ENCODE data around the gene AGBL4.
"Not testable (repeated sequence)": the region's sequence is repeated elsewhere in the genome, so short reads cannot be mapped to it uniquely, and the experiment has no call there.

The AGBL4 gene

DNA sequence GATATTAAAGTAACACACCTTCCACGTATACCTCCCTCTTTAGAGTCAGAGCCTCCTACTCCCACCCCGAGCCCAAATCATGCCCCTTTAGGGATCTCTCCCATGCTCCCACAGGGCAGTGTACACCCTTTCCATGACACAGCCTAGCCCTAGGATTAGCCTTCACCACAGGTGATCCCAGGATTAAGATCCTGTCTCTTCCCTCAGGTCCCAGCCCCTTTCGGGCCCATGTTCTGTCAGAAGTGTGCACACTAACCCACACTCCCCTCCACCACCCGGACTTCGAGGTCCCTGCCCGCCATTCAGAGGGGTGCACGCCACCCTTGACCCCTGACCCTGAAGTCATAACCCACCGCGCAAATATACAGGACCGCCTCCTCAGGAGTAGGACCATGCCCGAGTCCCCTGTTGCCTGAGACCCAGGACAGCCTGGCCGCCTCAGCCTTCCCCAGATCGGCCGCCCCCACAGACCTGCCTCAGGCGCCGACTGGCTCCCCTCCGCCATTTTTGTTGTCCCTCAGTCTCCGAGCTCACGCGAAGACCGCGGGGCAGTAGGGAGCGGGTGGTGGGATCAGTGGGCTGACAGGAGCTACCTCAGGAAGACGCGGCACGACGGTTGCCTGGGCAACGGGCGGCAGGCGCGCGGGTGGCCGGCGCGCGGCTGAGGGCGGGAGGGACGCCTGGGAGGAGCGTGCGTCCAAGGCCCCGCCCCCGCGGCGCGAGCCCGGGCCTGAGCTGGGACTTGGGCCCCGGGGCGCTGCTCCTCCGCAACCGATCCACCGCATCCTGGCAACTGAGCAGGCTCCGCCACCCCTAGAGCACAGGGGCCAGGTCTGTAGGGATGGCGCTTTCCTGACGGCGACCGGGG lies at the start of gene AGBL4:
Gene AGBL4, minus strand, starts transcription at position 663 of the 868 bp plus-strand sequence.
- DNase-seq (ENCODE audit: low read depth), result no peak

DNA sequence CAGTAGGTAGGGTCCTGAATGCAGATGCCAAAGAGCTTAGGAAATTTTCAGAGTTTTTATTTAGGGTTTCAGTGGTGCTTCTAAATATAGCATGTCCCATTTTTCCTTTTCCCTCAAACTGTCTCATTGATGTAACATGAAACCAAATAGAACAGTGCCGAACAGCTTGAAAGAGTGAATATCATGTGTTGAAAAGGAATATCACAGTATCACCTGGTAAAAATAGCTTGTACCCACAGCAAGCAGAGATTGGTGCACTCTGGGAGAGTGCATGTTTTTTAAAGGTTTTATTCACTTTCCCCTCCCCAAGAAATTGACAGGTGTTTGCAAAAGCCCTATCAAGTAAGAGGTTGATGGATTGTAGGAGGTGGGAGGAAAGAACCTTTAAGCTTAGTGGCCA lies 43.1 kb upstream of the AGBL4 start:
- no peak for DNase-seq (ENCODE audit: low read depth)

DNA sequence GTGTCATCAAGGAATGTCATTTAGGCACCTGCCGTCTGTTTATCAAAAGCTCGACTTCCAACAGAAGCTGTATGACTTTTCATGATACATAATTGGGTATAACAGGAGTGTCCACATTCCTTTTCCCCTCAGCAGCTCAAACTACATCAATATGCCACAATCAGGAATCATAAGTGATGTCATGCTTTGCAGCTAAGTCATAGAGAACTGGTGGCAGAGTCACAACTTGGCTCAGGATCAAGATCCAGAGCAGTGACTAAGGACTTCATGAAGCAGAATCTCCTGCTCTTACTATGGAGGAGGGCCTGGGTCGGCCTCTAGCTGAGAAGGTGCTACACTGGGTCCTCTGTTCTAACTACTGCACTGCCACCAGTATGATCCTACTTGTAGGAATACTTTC lies 36.5 kb upstream of the AGBL4 start:
- no peak for DNase-seq (ENCODE audit: low read depth)

DNA sequence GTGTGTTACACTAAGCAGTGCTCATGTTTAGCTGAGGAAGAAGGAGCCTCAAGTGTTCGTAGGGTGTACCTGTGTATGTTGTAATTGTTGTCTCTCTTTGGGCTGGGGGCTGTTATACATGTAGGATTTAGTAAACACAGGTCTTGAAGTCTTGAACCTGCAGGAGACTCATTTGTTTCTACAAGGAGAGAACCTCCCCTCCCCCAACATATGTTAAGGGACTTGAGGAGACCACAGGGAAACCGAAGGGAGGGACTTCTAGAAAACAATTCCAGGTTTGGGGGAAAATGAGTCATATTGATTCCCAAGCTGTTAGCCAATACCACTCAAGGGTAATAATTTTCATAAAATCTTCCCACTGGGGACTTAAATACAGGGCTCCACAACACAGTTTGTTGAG lies 25.0 kb upstream of the AGBL4 start:
- DNase-seq (ENCODE audit: low read depth), result no peak

DNA sequence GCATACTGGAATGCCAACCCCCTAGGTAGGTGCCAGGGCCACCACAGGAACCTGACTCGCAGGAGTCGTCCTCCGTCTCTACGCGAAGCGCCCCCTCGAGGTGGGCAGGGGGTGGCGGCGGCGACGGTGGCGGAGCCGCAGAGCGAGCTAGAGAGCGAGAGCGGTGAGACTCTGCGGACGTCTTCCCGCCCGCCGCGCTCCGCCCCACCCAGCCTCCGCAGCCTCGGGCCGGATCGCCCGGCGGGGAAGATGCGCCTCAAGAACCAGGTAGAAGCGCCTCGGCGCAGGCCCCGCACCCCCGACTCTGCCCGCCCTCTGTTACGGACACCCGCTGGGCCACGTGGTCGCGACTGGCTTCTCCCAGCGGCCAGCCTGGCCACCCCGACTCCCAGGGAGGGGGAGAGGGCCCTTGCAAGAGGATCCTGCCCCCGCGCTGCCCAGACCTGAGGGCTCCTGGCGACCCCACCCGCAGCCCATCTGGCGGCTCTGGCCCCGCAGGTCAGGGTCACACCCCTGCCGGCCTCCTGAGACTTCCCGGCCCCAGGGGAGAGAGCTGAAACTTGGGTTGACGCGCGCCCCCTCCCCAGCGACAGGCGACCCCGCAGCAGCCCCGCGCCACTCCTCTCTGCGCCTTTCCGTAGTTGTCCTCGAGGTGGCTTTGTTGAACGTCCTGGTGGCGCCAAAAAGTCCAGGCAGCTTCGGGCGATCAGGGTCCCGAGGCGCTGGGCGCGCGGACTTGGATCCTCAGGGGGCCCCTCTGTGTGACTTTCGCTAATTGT lies 24.4 kb upstream of the AGBL4 start:
- no peak for DNase-seq (ENCODE audit: low read depth)

DNA sequence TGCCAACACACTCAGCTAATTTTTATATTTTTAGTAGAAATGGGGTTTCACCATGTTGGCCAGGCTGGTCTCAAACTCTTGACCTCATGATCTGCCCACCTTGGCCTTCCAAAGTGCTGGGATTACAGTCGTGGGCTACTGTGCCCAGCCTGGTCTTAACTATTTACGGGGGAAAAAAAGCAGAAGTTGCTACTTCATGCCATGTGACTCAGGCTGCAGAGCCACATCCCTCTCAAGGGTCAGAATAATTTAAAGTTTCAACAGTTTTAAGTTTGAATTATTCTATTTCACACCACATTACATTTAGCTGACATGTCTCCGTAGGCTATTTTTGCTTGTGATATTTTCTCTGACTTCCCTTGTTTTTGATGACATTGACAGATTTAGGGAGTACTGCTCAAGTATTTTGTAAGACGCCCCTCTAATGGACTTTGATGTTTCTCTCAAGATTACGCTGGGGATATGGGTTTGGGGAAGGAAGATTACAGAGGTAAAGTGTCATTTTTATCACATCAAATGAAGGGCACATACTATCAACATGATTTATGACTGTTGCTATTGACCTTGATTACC lies 14.6 kb upstream of the AGBL4 start:
- DNase-seq (ENCODE audit: low read depth), result no peak

DNA sequence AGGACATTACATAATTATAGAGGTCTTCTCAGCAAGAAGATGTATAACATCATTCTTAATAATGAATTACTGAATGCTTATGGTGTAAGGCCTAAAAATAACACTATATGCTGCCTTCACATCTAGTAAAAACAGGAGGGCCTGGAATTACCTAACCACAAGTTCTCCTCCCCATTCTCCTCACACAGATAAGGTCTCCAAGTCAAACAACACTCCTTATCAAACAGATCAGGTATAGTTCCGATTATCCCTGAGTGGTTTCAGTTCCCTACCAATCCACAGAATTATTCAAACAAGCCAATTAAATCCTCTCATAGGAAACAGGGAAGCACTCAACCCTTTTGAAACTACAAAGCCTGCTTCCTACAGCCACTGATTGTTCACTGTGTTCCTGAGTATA lies 4.0 kb upstream of the AGBL4 start:
- no peak for DNase-seq (ENCODE audit: low read depth)

DNA sequence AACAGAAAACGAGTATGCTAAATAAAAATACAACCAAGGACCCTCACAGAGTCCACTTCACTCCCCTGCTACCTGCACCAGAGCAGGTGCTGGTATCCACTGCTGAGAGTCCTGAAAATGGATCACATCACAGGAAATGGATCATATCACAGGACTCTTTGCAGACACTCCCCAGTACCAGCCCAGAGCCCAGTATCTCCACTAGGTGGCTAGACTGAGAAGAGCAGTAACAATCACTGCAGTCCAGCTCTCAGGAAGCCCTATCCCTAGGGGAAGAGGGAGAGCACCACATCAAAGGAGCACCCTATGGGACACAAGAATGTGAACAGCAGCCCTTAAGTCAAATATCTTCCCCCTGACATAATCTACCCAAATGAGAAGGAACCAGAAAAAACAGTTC lies 28.0 kb downstream of the AGBL4 start:
- no peak for DNase-seq (ENCODE audit: low read depth)

DNA sequence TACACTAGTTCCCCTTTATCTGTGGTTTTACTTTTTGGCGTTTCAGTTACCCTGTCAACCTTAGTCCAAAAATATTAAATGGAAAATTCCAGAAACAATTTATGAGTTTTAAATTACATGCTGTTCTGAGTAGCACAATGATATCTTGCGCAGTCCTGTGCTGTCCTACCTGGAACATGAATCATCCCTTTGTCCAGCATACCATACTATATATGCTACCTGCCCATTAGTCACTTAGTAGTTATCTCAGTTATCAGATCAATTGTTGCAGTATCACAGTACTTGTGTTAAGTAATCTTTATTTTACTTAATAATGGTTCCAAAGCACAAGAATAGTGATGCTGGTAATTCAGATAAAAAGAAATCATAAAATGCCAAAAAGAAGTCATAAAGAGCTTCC lies 52.7 kb downstream of the AGBL4 start:
- no peak for DNase-seq (ENCODE audit: low read depth)

DNA sequence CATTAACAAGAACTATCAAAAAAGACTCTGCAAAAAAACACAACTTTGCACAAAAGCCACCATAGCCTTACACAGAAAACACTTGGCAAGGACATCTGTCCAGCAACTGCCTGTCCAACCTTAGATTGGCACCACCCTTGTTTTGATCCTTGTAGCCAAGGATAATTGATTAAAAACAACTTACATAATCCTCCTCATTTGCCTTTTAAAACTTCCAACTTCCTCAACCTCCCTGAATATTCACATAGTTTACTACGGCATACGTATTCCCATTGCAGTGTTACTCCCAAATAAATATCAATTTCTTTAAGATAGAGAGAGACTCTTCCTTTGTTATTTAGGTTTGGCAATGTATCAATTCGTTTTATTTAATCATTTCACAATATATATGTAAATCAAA lies 72.4 kb downstream of the AGBL4 start:
- no peak for DNase-seq (ENCODE audit: low read depth)

DNA sequence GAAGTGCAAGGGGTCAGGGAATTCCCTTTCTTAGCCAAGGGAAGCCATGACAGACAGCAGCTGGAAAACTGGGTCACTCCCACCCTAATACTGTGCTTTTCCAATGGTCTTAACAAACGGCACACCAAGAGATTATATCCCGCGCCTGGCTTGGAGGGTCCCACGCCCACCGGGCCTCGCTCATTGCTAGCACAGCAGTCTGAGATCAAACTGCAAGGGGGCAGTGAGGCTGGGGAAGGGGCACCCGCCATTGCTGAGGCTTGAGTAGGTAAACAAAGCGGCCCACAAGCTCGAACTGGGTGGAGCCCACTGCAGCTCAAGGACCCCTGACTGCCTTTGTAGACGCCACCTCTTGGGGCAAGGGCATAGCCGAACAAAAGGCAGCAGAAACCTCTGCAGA lies 108.5 kb downstream of the AGBL4 start:
- DNase-seq (ENCODE audit: low read depth), result not testable (repeated sequence)

DNA sequence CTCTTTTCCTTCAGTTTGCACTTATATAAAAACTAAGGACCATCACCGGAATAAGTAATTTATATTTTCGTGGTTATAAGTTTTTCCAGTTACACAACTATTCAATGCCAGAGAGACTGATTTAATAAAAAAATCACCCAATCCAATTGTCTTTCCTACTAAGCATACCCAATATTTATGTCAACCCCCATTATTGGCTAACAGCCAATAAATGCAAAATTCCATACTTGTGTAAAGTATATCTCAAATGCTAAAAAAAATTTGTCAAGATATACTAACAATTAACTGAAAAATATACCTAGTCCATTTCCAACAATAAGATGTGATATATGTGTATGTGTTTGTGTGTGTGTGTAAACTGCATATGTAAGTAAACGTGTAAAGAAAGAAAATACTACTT lies 117.4 kb downstream of the AGBL4 start:
- DNase-seq (ENCODE audit: low read depth), result no peak

DNA sequence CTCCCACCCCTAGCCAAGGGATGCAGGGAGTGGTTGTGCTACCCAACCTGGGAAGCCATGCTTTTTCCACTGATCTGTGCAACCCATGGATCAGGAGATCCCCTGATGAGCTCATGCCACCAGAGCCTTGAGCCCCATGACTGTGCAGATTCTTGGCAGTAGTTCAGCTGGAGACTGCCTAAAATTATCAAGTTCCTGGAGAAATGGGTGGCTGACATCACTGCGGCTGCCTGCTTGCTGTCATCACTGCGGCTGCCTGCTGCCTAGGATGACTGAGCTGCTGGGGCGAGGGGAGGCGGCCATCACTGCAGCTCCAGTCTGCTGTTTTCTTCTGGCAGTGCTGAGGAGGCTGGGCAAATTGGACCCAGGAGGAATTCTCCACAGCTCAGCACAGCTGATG lies 159.2 kb downstream of the AGBL4 start:
- no peak for DNase-seq (ENCODE audit: low read depth)

DNA sequence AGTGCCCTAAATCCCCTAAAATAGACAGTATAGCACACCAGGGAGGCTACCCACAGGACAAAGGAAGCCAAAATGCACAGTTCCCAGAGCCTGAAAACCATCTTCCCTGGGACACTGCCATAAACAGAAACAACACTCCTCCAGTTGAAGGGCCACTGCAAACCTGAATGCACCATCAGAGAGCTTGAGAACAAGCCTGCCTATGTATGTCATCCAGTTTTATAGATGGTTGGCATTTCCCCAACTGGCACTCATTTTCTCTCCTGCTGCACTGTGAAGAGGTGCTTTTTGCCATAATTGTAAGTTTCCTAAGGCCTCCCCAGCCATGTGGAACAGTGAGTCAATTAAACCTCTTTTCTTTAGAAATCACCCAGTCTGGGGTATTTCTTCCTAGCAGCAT lies 169.0 kb downstream of the AGBL4 start:
- DNase-seq (ENCODE audit: low read depth), result no peak

DNA sequence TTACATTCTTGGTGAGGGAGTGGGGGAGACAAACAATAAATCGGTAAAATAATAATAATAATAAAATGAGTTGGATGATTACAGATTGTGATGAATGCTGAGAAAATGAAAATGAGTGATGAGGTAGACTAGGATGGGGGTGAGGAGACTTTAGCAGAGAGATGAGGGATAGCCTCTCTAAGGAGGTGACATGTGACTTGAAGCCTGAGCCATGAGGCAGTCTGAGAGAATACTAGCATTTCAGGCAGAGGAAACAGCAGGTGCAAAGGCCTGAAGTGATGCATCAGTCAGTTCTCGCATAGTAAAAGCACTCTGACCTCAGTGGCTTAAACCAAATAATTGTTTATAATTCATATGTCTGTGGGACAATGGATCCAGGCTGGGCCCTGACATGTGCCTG lies 181.2 kb downstream of the AGBL4 start:
- no peak for DNase-seq (ENCODE audit: low read depth)

DNA sequence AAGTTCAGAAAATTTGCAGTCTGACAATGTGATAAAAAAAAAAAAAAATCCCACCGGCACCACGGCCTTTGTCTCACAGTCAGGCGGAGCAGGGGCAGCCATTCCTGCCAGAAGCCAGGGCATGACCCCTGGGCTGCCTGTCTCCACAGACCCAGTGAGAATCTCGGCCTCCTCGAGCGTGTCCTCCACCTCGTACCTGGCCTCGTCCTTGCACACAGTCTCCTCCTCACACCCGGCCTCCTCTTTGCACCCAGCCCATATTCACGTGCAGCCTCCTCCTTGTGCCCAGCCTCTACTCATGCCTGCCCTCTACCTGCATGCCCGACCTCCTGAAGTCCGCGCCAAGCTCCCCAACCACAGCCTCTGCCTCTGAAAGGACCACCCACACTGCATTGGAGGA lies 182.0 kb downstream of the AGBL4 start:
- no peak for DNase-seq (ENCODE audit: low read depth)

DNA sequence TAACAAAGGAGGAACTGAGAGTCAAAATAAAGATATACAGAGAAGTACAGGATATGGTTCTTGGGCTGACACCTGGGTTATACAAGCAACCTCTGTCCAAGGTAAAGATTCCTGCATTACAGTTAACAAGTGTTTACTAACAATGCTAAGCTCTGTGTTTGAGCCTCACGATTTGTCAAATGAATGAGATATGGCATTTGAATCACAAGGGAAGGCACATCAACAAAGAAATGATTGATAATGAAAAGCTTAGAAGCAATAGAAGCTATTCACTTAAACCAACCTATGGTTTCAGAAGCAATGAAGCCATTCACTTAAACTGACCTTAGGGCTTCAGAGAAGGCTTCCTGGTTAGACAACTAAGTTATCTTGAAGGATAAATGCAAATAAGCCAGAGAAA lies 199.5 kb downstream of the AGBL4 start:
- no peak for DNase-seq (ENCODE audit: low read depth)

DNA sequence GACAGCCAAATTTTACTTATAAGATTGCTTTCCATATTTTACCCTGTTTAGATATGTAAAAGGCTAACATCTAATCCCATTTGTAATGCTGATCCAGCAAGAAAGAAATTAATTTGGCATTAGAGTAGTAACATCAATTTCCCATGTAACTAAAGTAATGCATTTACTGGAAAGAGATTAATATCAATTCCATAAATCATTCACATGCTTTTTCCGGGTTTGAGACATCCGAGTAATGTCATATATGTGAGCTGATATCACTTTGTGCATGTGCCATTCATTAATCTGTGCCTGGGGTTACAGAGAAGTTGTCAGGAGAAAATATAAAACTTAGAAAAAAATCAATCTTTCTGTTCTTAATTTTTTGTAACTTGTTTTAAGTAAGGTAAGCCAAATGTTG lies 206.1 kb downstream of the AGBL4 start:
- no peak for DNase-seq (ENCODE audit: low read depth)

DNA sequence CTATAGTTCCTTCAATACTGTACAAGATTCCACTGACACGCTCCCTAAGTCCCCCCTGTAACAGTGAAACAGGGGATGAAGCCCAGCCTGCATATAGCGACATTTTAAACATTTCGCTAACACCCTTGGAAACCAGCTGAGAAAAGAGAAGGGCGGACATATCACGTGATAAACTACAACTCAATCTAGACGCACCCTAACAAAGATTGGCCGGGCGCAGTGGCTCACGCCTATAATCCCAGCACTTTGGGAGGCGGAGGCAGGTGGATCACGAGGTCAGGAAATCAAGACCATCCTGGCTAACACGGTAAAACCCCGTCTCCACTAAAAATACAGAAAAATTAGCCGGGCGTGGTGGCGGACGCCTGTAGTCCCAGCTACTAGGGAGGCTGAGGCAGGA lies 236.7 kb downstream of the AGBL4 start:
- not testable (repeated sequence) for DNase-seq (ENCODE audit: low read depth)

DNA sequence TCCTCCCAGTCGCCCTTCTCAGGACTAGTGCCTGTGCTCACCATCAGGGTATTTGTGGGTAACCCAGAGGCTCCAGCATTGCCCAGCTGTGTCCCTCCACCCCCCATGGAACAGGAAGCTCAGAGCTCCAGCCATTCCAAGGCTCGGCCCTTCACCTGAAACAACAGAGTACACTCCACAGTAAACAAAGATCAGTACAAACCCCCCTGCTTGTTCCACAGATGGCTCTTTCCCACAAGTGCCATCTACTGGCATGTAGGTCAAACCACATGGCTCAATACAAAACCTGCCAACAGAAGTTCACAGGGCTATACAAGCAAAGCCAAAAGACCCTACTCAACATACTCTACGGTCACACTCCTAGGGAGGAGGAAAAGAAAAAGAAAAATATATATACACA lies 258.7 kb downstream of the AGBL4 start:
- no peak for DNase-seq (ENCODE audit: low read depth)

DNA sequence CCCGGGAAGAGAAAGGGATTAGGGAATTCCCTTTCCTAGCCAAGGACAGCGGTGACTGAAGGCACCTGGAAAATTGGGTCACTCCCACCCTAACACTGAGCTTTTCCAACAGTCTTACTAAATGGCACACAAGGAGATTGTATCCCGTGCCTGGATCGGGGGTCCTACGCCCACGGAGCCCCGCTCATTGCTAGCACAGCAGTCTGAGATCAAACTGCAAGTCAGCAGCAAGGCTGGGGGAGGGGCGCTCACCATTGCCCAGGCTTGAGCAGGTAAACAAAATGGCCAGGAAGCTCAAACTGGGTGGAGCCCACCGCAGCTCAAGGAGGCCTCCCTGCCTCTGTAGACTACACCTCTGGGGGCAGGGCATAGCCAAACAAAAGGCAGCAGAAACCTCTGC lies 285.6 kb downstream of the AGBL4 start:
- DNase-seq (ENCODE audit: low read depth), result not testable (repeated sequence)

DNA sequence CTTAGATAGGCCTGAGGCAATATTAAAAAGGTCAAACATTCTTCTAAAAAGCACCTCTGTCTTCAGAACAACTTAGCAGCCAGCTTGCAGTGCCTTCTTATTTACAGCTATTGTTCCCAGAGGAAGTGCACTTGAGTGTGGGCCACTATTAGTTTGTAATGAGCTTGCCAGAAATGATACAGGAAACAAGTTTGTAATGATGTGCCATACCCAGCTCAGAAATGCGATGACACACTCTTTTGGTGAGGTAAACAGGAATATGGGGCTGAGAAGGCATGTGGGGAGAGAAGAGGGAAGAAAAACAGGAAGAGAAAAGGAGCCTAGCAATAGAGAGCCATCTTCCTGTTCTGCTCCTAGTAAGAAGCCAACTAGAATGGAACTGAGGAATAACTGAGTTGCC lies 295.4 kb downstream of the AGBL4 start:
- no peak for DNase-seq (ENCODE audit: low read depth)

DNA sequence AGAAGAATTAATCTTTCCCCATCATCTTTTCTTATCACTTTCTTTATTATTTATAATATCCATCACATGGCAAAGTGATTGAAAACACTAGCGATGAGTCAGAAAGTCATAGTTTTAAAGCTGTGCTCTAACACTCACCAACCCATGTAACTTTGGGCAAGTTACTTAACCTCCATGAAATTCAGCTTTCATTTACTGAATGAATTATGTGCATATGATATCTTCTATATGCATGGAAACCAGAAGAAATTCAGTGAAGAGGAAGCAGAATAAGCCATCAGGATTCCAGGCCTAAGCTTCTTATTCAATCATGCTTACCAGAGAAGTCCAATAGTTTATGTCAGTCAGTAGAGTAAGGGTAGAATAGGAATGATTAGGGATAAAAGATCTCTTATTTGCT lies 300.1 kb downstream of the AGBL4 start:
- DNase-seq (ENCODE audit: low read depth), result no peak
